Measurements from ENCODE around the gene CDH11.

CDH11 gene

DNA sequence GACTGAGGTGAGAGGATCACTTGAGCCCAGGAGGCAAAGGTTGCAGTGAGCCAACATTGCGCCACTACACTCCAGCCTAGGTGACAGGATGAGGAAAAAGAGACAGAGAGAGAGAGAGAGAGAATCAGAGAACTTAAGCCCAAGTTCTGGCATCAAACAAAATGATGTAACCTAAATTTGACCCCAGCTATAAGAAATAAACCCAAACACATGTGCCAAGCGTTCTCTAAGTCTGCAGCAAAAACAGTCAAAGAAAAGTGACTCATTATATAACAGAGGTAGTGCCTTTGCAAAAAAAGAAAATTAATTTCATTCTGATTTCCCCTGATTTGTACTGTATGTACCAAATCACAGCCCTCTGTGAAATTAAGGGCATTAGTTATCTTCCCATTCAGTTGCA, 89.5 kb downstream of the CDH11 start:
- DNase-seq (ENCODE audit: low spot score): no peak

DNA sequence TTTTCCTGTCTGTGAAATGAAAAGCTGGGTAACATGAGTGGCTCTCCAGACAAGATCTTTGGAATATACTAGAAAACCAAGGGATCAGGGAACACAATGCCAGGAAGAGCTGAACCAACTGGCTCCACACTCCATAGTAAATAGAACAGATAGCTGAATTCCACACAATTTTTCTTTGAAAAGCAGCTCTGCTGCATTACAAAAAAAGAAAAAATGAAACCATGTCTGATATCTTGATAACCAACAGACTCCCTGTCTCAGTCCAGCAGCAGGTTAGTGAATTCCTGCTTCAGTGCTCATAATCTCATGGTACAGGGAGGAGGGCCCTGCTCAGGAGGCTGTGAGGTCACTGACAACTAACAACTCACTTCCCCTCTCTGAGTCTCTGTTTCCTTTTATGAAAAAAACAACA, 97.1 kb downstream of the CDH11 start:
- DNase-seq (ENCODE audit: low spot score): peak; percentile 84

DNA sequence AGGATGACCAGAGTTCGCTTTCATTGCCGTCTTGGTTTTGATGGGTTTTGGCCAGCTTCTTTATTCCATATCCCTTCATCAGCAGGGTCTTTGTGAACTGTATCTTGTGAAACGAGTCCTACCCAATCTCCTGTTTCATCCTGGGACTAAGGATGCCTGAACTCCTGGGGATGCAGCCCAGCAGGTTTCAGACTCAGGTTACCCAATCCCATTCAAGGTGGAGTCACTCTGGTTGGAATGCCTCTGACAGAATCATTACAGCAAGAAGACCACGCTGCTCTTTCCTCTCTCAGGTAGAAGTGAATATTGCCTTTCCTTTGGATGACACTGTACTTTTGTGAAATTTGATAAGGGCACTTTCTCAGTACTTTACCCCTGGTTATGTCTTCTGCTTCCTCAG, 98.1 kb downstream of the CDH11 start:
- DNase-seq (ENCODE audit: low spot score): no peak

DNA sequence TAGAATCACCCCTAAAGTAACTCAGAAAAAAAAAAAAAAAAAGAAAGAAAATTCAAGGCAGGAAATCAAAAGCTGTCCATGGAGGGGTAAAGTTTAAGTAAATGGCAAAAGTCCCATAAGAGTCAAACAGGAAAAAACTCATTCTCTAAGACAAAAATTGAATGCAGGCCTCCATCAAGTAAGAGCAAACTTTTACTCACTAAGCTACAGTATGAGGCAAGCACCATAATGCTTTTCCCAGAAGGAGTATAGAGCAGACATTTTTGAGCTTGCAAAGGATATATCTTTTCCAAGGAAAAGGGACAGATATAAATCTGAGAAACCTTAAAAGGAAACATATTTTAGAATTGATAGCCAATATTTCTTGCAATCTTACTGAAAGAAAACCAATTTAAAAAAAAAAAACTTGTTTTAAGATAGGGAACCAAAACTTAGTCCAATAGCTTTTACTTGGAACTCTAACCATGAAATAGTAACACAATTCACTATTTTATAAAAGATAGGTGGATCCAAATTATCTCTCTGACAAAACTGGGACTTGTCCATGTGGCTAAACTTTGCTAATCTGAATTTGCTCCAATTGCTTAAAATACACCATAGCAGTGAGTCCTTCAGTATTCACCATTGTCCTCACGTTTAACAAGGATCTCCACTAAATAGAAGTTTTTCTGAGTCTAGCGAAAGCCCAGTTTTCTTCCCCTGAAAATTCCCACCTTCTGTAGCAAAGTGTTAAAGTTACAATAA, 99.8 kb downstream of the CDH11 start:
- no peak for DNase-seq (ENCODE audit: low spot score)

DNA sequence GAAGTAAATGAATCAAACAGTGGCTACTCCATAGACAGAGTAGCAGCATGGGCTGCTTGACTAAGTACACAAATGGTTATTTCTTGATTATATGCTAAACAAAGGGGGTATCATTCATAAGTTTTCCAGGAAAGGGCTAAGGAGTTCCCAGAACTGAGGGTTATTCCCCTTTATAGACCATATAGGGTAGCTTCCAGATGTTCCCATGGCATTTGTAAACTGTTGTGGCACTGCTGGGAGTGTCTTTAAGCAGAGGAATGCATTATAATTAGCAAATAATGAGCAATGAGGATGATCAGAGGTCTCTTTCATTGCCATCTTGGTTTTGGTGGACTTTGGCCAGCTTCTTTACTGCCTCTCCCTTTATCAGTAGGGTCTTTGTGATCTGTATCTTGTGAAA, 105.1 kb downstream of the CDH11 start:
- DNase-seq (ENCODE audit: low spot score): no peak

DNA sequence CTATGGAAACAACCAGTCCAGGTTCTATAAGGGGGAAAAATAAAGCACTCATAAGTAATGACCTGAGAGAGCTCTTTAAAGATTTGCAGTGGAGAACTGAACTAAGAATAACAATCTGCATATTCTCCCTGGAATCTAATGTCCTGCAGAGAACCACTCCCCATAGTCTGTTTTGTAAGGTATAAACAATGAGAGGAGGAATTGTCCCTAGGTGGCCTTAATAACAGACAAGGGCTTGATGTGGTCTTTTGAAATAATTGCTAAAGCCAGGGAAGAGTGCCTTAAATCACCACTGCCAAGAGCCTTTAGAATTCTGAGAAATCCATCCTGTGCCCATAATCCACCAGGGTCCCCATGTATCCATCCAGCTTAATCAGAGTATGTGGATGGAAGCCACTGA, 106.3 kb downstream of the CDH11 start:
- DNase-seq (ENCODE audit: low spot score): no peak

DNA sequence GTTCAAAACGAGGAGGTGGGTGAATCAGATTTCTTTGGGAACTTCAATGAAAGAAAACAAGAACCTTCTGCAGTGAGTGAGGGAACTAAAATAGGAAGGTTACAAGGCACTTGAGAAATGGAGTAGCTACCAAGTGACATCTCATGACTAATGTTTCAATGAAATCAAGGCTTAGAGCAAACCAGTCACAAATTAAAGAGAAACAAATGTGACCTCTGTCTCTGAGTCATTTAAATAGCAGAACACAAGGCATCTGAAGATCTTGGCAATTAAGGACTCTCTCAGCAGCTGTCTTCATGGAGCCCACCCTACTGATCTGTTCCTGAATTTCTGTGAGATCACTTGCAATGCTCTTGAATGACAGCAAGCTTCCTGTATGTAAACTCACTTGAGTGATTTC, 109.5 kb downstream of the CDH11 start:
- DNase-seq (ENCODE audit: low spot score): no peak

DNA sequence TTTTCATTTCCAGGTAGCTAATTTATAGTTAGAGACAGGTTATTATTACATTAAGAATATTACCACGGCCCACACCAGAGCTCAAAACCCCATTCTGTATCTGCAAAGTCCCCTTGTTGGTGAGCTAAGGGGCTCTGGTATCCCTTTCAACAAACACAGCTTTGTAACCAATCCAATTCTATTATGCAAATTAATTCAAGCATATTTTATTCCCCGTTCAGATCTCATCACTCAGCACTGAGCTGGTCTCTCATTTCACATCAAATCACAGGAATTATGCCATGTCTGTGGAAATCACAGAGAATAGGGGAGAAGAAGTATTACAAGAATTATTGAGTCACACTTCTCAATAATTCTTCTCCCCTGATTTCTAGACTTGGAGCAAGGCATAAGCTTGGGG, 111.7 kb downstream of the CDH11 start:
- DNase-seq (ENCODE audit: low spot score): no peak

DNA sequence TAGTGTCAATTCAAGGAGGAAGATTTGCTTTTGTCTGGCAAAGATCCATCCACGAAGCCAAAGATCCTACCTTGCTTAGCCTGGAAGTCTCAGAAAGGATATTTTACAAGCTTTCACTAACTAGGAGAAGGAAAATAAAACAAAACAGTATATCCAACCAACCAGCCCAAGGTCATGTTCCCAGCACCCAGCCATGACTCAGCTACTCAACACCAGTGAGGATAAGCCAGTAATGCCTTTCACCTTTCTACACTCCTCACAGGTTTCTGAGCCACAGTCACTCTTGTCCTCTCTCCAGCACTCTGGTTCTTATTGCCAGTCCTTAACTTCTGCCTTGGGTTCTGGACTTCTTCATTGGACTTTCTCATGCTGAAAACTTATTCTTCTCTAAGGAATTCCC, 116.2 kb downstream of the CDH11 start:
- no peak for DNase-seq (ENCODE audit: low spot score)

DNA sequence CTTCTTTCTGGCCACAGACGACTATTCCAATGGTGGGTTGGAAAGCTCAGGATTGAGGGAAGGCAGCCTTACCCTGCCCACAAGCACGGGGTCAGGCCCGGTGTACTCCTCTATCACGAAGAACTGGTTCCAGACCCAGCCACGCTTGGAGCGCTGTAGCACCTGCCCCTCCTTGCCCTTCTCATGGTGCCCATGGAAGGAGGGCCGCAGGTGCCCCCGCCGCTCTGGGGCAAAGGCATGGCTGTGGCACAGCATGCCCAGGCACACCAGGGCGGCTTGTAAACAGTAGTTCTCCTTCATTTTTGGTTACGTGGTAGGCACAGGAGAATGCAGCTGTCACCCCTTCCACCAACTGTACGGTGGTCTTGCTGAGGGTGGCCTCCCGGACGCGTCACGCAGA, 117.3 kb downstream of the CDH11 start:
- DNase-seq (ENCODE audit: low spot score): no peak

DNA sequence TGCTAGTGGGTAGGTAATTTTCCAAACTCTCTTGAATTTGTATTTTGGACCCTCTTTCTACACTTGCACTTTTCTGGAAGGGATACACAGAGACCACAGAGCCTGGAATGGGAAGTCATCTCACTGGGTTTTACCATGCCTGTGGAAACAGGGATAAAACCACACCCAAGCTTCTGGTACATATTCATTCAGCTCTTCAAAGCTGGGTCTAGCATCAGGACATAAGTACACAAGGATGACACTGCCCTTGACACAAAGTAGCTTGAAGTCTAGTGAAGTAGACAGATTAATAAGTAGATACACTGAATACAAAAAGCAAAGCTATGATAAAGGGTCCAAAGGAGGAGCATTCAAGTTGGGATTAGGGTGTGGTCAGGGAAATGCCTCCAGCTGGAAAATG, 118.2 kb downstream of the CDH11 start:
- no peak for DNase-seq (ENCODE audit: low spot score)

DNA sequence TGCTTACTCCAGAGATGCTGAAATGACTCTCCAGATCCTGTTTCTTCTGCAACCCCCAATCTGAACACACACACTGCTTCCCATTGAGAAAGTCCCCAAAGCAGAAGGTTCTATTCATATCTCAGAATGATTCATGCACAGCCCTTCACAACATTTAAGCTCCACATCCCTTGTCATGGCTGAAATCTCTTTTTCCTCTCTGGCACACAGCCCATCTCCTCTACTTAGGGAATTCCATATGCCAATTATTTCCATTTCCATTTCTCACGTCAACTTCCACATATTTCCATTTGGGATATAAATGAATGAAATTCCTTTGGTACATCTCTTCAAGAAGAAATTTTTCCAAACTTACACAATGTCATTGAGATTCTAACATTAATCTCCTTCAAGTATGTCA, 119.6 kb downstream of the CDH11 start:
- peak; percentile 84 for DNase-seq (ENCODE audit: low spot score)

DNA sequence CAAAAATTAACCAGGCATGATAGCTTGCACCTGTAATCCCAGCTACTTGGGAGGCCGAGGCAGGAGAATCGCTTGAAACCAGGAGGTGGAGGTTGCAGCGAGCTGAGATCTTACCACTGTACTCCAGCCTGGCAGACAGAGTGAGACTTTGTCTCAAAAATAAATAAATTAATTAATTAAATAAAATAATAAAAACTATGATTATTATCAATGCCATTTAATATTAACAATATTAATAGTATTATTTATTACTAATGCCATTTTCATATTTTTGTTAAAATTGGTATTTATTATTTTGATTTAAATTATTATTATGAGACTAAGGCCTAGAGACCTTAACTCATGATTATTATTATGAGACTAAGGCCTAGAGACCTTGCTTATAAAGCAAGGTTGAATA, 121.2 kb downstream of the CDH11 start:
- no peak for DNase-seq (ENCODE audit: low spot score)

DNA sequence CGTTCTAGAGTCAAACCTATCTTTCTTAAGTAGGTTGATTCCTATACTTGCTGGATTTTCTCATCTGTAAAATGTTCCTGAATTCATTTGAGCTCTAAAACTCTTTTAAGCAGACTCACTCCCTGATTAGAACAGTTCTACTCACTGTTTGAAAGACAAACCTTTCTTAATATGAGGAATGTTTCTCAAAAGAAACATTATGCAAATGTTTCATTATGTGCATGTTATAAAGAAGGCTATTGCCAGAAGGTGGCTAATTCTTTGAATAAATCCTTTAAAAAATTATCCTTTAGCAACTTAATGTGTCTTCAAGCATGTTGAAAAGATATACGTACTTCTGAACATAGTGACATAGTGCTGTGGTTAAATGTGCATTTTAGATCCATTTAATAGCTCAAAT, 124.1 kb downstream of the CDH11 start:
- DNase-seq (ENCODE audit: low spot score): no peak

DNA sequence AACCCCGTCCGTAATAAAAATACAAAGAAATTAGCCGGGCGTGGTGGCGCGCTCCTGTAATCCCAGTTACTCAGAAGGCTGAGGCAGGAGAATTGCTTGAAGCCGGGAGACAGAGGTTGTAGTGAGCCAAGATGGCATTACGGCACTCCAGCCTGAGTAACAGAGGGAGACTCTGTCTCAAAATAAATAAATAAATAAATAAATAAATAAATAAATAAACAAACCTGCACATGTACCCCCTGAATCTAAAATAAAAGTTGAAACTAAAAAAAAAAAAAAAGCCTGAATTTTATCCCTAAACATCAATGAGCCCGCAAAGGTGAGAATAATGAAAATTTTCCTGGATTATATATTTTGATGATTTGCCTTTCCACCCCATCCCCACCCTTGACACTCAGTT, 124.7 kb downstream of the CDH11 start:
- no peak for DNase-seq (ENCODE audit: low spot score)

DNA sequence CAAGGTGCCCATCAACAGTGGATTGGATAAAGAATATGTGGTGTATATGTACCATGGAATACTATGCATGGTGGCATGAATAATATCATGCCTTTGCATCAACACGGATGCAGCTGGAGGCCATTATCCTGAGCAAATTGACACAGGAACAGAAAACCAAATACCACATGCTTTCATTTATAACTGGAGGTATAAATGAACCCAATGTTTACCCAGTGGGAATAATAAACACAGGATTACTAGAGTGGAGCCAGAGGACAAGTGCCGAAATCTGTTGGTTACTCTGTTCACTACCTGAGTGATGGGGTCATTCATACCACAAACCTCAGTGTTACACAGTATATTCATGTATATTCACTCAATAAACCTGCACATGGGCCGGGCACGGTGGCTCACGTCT, 125.2 kb downstream of the CDH11 start:
- DNase-seq (ENCODE audit: low spot score): no peak

DNA sequence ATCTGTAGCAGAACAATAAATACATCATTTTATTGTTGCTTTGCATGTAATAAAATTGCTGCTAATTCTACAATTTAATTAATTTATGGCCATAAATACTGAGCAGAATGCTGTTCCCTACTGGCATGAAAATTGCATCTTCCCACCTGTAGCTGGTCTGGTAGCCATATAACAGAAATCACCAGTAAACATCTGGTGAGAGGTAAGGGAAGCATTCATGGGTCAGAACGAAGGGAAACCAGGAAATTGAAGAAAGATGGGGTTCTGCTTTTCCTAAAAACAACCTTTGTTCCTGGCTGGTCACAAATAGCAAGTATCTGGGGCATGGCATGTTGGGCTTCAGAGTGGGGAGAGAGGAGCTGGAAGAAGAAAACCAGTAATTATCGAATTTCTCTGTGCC, 128.4 kb downstream of the CDH11 start:
- no peak for DNase-seq (ENCODE audit: low spot score)

DNA sequence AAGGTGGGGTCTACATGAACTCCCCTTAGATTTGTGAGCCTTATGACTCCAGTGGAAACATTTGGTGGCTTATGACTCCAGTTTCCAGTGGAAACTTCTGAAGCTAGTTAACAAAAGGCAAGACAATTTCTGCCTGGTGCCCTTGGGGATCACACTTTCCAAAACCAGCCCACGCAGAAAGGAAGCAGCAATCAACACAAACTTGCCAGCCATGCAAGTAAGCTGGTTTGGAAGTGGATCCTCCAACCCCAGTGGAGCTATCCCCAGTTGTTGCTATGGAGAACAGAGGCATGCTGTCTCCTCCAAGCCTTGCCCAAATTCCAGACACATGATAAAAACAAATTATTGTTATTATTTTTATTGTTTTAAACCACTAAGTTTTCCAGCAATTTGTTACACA, 130.9 kb downstream of the CDH11 start:
- no peak for DNase-seq (ENCODE audit: low spot score)

DNA sequence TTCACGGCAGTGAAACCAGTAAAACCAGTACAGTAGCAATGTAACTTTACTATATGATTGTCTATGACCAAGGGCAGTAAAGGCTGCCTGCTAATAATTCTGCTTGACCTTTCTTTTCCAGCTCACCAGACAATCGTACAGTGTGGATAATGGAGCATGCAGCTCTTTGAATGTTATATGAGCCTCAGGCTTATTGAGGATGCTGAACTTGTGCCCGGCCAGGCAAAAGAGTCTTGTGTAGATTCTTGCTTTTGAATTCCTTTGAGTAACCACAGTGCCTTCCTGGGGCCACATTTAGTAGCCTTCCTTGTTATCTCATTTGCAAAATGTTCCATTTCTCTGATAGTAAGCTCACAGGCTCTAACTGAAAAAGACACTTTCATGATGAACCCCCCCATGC, 131.8 kb downstream of the CDH11 start:
- no peak for DNase-seq (ENCODE audit: low spot score)

DNA sequence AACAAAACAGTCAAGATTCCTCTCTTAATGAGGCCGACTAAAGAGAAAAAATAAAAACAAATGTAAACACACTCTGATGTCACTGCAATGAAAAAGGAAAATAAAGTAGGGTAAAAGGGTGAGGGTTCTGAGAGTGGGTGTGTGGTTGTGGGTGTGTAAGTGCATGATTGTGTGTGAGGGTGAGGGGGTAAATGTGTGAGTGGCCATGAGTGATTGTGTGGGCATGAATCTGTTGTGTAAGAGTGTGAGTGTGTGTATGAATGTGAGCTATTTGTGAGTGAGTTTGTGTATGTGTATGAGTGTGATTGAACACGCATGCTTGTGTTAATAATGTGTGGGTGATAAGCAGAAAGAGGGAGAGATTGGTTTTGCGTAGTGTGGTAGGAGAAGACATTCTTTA, 132.8 kb downstream of the CDH11 start:
- DNase-seq (ENCODE audit: low spot score): no peak

DNA sequence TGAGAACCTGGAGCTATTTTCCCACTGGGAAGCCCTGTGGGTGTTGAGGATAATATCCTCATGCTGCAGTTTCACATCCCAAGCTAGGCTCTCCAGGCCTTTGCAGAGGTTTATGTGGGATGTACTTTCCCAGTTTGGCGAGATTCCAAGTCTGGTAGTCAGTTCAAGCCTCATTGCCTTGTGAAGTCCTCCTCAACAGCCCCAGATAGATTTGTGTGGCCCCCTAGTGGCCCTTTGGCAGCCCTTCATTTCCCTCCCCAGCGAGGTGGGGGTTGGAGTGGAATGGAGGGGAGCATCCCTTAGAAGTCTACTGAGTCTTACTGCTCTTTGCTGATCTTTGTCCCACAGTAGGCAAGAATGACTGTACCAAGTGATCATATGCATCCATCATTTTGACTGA, 137.9 kb downstream of the CDH11 start:
- peak; percentile 67 for DNase-seq (ENCODE audit: low spot score)

DNA sequence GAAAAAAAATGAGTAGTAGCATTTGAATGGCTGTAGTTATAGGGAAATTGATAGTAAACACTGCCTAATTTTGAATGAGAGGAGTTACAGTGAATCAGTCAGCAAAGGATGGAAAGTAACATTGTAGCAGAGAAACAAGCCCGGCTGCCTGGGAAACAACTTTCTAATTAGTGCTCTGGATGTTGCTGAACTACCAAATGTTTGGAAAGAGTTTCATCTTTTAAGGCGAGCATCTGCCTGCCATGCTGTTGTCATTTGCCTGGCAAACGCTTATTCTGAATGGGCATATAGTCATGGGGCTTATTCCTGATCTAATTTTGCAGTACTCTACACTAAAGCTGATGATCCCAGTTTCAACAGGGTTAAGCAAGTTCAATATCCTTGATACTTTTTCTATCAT, 138.6 kb downstream of the CDH11 start:
- no peak for DNase-seq (ENCODE audit: low spot score)

DNA sequence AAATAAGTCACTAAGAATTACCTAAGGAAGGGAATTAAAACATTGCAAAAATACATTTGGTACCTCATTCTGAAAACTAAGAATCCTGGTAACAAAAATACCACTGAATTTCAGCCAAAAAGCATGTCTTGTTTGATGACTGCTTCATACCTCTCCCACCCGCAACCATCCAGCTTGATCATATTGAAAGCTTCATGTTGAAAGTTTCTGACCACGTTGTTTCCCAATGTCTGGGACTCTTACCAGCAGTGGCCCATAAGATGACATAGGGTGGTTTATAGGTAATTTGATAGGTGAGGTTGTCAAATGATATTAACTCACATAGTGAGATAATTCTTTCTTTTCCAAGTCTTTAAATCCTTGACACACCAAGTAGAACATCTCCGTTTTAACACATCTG, 139.3 kb downstream of the CDH11 start:
- DNase-seq (ENCODE audit: low spot score): no peak

DNA sequence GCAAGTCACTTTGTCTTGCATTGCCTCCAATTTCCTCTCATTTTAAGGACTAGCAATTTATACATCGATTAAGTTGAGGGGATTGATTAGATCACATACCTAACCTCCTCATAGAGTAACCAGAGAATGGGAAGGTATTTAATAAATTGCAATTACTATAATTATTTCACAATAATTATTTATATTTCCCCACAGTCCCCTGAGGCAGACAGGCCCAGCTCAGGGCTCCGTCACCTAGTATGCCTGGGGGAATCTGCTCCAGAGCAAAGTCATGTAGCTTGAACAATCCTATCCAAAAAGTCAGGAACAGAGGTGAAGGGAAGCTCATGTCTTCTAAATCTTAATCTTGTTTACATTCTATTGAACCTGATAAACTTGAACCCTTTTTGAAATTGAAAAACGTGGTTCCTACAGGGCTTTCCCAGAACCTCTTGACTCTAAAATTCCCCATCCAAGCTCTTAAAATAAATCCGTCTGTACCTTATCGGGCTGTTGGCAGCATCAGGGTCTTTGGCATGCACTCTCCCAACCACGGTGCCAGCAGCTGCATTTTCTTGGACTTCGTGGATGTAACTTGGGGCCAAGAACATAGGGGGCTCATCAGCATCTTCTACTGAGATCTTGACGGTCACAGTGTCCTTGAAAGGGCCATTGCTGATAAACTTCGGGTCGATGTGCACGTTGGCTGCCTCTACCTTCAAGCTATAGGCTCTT, 140.1 kb downstream of the CDH11 start:
- DNase-seq (ENCODE audit: low spot score): no peak
